Suprapubic skin (tissue), 4 donors: ENCODE measurements around the gene SLC12A8. TPM values are rescaled to one million over a fixed set of nuclear protein-coding genes. Genes with fewer than 3 reads are reported as not detected.

Source experiments
- DNase-seq, 2 donors: peaks; one replicate each; pipeline ENCODE4 v3.0.0-alpha.2; 2019; ENCODE audit warnings: low spot score in 2 of 2
- H3K27ac ChIP-seq: fragments of 200-600 bp; sonication (generic); one replicate; pipeline ENCODE4 v1.5.1; 2019
- H3K27me3 ChIP-seq: fragments of 200-600 bp; sonication (generic); one replicate; pipeline ENCODE4 v1.5.1; 2019
- H3K36me3 ChIP-seq: fragments of 200-600 bp; sonication (generic); one replicate; pipeline ENCODE4 v1.5.1; 2019
- H3K4me1 ChIP-seq: fragments of 200-600 bp; sonication (generic); one replicate; pipeline ENCODE4 v1.5.1; 2019
- H3K4me3 ChIP-seq: fragments of 200-600 bp; sonication (generic); one replicate; pipeline ENCODE4 v1.5.1; 2019; ENCODE audit warnings: mild to moderate bottlenecking
- H3K9me3 ChIP-seq: fragments of 200-600 bp; sonication (generic); one replicate; pipeline ENCODE4 v1.5.1; 2019
- EP300 ChIP-seq: sonication (generic); formaldehyde crosslinking; IDR thresholded peaks from one replicate; pipeline ENCODE4 v1.6.1; 2017; ENCODE audit warnings: antibody characterized with exemption
- POLR2A ChIP-seq, 2 donors: fragments of 450-650 bp; IDR thresholded peaks; one replicate each; pipeline ENCODE4 v1.6.1; 2017; ENCODE audit warnings: antibody characterized with exemption in 2 of 2, mild to moderate bottlenecking in 2 of 2, moderate library complexity in 2 of 2
- POLR2AphosphoS5 ChIP-seq, 3 donors: sonication (generic); formaldehyde crosslinking; IDR thresholded peaks; one replicate each; pipeline ENCODE4 v1.6.1; 2017; ENCODE audit warnings: antibody characterized with exemption in 3 of 3
- whole genome bisulfite sequencing: methylation state at CpG from one replicate; pipeline ENCODE4 v1.1.5; 2018; 5-methylcytosine and 5-hydroxymethylcytosine counted together
- total RNA-seq, 4 donors: library from RNA; depleted of rRNA; stranded (reverse); fragments of >200 nt; gene quantifications; one replicate each; pipeline ENCODE4 v1.1.0, GENCODE V29; 2016
- TF ChIP-seq, protein P1 (sequence below), 2 donors: fragments of 200-600 bp in 1 of 2; fragments of 450-650 bp in 1 of 2; sonication (generic) in 1 of 2; IDR thresholded peaks; one replicate each; pipeline ENCODE4 v1.5.1; 2016 to 2019; ENCODE audit warnings: antibody characterized with exemption in 2 of 2, mild to moderate bottlenecking in 1 of 2, moderate library complexity in 1 of 2

Gene SLC12A8
- total RNA-seq, 4 donors from 2014 or later = 2.5 to 5.8 (median 4.4) TPM

DNA sequence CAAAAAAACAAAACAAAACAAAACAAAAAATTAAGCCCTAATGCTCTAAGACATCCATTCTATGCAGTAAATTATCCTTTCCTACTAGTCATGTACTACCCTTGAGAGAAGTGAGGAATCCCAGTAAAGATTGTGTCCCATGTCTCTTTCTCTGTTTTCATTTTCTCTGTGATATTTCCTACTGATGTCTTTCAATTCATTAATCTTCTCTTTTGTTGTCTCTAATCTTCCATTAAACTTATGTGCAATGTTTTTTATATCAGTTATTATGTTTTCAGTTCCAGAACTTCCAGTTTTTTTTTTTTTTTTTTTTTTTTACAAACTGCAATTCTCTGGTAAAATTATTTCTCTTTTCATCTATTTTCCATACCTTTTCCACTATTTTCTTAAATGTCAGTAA, 44.1 kb upstream of the SLC12A8 start:
- no peak for TF ChIP-seq POLR2A (IDR thresholded peaks at IDR 0.05)
- TF ChIP-seq POLR2AphosphoS5 (IDR thresholded peaks at IDR 0.05) = no peak
- TF ChIP-seq EP300 = no peak
- TF ChIP-seq, protein P1, sequence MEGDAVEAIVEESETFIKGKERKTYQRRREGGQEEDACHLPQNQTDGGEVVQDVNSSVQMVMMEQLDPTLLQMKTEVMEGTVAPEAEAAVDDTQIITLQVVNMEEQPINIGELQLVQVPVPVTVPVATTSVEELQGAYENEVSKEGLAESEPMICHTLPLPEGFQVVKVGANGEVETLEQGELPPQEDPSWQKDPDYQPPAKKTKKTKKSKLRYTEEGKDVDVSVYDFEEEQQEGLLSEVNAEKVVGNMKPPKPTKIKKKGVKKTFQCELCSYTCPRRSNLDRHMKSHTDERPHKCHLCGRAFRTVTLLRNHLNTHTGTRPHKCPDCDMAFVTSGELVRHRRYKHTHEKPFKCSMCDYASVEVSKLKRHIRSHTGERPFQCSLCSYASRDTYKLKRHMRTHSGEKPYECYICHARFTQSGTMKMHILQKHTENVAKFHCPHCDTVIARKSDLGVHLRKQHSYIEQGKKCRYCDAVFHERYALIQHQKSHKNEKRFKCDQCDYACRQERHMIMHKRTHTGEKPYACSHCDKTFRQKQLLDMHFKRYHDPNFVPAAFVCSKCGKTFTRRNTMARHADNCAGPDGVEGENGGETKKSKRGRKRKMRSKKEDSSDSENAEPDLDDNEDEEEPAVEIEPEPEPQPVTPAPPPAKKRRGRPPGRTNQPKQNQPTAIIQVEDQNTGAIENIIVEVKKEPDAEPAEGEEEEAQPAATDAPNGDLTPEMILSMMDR (IDR thresholded peaks at IDR 0.05) = no peak
- no peaks in the 10 kb centered on the region for H3K9me3 ChIP-seq
- H3K27ac ChIP-seq = no peak overlapping the region
- peaks cover 10% of the 10 kb centered on the region for H3K36me3 ChIP-seq
- H3K4me1 ChIP-seq = no peaks in the 10 kb centered on the region
- no peak for DNase-seq
- H3K4me3 ChIP-seq = no peak overlapping the region
- no peaks in the 10 kb centered on the region for H3K27me3 ChIP-seq

DNA sequence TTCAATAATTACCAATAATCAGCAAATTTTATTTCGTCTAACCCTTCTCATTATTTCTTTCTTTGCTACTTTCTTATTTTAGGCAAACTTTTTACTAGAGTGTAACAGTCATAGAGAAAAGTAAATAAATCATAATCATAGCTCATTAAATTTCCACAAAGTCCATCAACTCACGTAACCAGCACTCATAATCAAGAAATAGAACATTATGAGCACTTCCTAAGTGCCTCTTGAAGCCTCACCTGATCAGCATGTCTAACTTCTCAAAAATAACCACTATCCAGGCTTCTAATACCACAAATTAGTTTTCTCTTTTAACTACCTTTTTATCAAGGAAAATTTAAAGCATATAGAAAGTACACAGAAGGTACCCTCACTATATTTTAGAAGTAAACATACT, 38.4 kb upstream of the SLC12A8 start:
- H3K36me3 ChIP-seq = peaks cover 3% of the 10 kb centered on the region
- TF ChIP-seq, protein P1 (IDR thresholded peaks at IDR 0.05) = no peak
- TF ChIP-seq EP300 = no peak
- no peak for TF ChIP-seq POLR2AphosphoS5 (IDR thresholded peaks at IDR 0.05)
- TF ChIP-seq POLR2A (IDR thresholded peaks at IDR 0.05) = no peak
- no peaks in the 10 kb centered on the region for H3K27me3 ChIP-seq
- no peak for DNase-seq
- no peak overlapping the region for H3K4me3 ChIP-seq
- no peaks in the 10 kb centered on the region for H3K4me1 ChIP-seq
- H3K27ac ChIP-seq = no peak overlapping the region
- no peaks in the 10 kb centered on the region for H3K9me3 ChIP-seq
- 93% methylated on average over 2 of the region's 2 CpGs for WGBS

DNA sequence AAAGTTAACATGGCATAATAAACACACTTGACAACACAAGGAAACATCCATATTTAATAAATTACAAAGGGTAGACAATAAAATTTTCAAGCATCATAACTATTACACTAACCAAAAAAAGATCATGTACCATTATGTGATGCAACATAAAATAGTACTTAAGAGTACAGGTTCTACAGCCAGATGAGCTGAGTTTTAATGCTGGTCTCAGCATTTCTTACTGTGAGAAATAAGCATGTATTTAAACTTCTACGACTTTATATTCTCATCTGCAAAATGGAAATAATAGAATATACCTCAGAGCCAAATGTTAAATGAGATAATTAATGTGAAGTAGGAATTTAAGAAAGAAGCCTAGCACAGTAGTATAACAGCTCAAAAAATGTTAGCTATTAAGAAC, 33.7 kb upstream of the SLC12A8 start:
- H3K36me3 ChIP-seq = no peaks in the 10 kb centered on the region
- DNase-seq = no peak
- no peak for TF ChIP-seq POLR2AphosphoS5 (IDR thresholded peaks at IDR 0.05)
- H3K4me1 ChIP-seq = no peaks in the 10 kb centered on the region
- no peaks in the 10 kb centered on the region for H3K27me3 ChIP-seq
- H3K9me3 ChIP-seq = no peaks in the 10 kb centered on the region
- H3K27ac ChIP-seq = no peak overlapping the region
- 94% methylated on average over 1 of the region's 1 CpG for WGBS
- no peak overlapping the region for H3K4me3 ChIP-seq

DNA sequence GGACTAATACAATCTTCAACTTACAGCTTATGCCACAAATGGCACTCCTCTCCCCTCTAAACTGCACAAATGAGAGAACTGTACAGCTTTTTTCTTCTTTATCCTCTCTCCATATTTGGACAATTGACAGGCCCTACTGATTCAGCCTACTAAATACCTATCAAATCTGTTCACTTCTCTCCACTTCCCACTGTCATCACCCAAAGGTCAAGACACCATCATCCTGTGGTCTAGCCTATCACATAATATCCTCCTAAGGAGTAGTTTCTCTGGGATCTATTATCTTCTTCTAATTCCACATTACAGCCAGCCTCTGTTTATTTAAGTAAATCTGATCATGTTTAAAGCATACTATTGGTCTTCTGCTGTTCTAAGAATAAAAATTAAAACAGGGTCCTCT, 33.0 kb upstream of the SLC12A8 start:
- H3K36me3 ChIP-seq = no peaks in the 10 kb centered on the region
- no peak for DNase-seq
- no peaks in the 10 kb centered on the region for H3K27me3 ChIP-seq
- no peaks in the 10 kb centered on the region for H3K9me3 ChIP-seq
- no peaks in the 10 kb centered on the region for H3K4me1 ChIP-seq
- H3K27ac ChIP-seq = no peak overlapping the region
- no peak overlapping the region for H3K4me3 ChIP-seq
- no peak for TF ChIP-seq EP300
- TF ChIP-seq, protein P1 (IDR thresholded peaks at IDR 0.05) = no peak
- TF ChIP-seq POLR2AphosphoS5 (IDR thresholded peaks at IDR 0.05) = no peak
- TF ChIP-seq POLR2A (IDR thresholded peaks at IDR 0.05) = no peak

DNA sequence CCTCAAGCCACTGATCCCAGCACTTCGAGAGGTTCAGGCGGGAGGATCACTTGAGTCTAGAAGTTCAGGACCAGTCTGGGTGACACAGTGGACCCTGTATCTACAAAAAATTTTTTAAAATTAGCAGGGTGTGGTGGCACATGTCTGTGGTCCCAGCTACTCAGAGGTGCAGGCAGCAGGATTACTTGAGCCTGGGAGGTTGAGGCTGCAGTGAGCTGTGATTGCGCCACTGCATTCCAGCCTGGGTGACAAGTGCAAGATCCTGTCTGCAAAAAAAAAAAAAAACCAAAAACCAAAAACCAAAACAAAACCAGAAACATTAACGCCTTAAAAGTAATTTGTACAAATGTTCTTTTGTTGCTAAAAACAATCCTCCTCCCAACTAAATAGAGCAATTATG, 27.9 kb upstream of the SLC12A8 start:
- 84% methylated on average over 4 of the region's 4 CpGs for WGBS
- no peaks in the 10 kb centered on the region for H3K9me3 ChIP-seq
- DNase-seq = no peak
- H3K4me3 ChIP-seq = no peak overlapping the region
- H3K4me1 ChIP-seq = no peaks in the 10 kb centered on the region
- no peak overlapping the region for H3K27ac ChIP-seq
- H3K27me3 ChIP-seq = no peaks in the 10 kb centered on the region
- H3K36me3 ChIP-seq = peaks cover 2% of the 10 kb centered on the region
- TF ChIP-seq, protein P1 (IDR thresholded peaks at IDR 0.05) = no peak
- TF ChIP-seq POLR2AphosphoS5 (IDR thresholded peaks at IDR 0.05) (no peak), POLR2A (IDR thresholded peaks at IDR 0.05) (no peak), EP300 (no peak)

DNA sequence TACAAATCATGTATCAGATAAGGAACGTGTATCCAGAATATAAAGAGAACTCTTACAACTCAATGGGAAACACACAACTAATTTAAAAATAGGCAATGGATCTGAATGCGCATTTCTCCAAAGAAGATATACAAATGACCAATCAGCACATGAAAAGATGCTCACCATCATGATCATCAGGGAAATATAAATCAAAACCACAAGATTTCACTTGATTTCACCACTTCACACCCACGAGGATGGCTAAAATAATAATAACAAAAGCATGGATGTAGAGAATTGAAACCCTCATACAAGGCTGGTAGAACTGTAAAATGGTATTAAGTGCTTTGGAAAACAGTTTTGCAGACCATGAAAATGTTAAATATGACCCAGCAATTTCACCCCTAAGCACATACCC, 26.7 kb upstream of the SLC12A8 start:
- DNase-seq = no peak
- no peaks in the 10 kb centered on the region for H3K4me1 ChIP-seq
- no peak overlapping the region for H3K27ac ChIP-seq
- peaks cover 2% of the 10 kb centered on the region for H3K36me3 ChIP-seq
- no peaks in the 10 kb centered on the region for H3K9me3 ChIP-seq
- H3K27me3 ChIP-seq = no peaks in the 10 kb centered on the region
- WGBS = 88% methylated on average over 3 of the region's 3 CpGs
- TF ChIP-seq EP300 (no peak), POLR2A (IDR thresholded peaks at IDR 0.05) (no peak), POLR2AphosphoS5 (IDR thresholded peaks at IDR 0.05) (no peak)
- TF ChIP-seq, protein P1 (IDR thresholded peaks at IDR 0.05) = no peak
- no peak overlapping the region for H3K4me3 ChIP-seq
